HG03439 (cell line): ENCODE measurements around the gene C22orf31.
"Not testable (repeated sequence)": the region's sequence is repeated elsewhere in the genome, so short reads cannot be mapped to it uniquely, and the experiment has no call there.

ENCODE experiments used
- ATAC-seq: cut with Tn5 transposase; IDR thresholded peaks from one replicate; pipeline ENCODE4 v1.9.1; 2021; ENCODE audit warnings: mild to moderate bottlenecking, moderate library complexity; ENCODE audit not compliant: unreplicated experiment

The C22orf31 gene

DNA sequence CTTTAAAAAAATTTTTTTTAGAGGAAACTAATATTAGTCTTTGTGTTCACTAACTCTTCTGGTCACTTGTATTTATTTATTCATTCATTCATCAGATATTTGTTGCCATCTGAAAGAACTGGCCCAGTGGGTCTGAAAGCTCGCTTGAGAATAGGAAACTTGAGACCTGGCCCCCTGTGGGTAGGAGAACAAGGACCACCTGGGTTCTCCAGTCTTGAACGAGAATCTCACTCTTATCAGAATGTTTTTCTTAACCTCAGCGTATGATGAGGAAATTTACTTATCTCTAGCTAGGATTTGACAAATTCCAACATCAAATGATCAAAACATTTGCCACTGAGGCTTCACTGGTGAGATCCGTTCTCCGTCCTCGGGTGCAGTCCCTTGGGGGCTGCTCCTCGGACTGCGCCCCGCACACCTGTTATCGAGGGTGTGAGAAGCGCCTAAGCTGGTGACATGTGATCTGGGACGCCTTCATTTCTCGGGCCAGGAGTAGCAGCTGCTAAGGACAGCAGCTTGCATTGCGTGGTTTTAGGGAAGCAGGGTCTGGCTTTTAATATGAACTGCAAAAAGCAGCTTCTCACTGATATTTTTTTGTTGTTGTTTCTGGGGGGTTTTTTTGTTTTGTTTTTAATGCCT is 6.3 kb downstream of the C22orf31 start:
- no peak for ATAC-seq

DNA sequence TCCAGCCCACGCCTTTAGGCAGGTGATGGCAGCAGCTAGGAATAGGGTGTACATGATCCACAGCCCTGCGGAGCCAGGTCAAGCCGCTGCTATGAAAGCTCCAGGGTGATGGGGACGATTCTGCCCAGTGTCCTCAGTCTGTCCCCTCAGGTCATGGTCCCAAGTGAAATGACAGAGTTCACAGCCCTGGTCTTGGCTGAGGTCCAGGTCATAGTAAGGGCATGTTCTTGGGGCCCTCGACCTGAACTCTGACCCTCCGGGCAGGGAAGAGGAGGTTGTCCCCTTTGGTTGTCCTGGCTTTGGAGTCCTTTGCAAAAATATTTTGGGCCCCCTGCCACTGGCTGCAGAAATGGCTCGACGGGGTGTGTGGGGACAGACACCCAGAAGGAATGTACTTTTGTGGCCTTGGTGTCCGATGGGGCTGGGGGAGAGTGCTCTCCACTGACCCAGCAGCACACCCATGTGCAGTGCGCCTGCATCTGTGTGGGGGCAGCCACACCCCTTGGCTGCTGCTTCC is 7.3 kb downstream of the C22orf31 start:
- ATAC-seq, result no peak

DNA sequence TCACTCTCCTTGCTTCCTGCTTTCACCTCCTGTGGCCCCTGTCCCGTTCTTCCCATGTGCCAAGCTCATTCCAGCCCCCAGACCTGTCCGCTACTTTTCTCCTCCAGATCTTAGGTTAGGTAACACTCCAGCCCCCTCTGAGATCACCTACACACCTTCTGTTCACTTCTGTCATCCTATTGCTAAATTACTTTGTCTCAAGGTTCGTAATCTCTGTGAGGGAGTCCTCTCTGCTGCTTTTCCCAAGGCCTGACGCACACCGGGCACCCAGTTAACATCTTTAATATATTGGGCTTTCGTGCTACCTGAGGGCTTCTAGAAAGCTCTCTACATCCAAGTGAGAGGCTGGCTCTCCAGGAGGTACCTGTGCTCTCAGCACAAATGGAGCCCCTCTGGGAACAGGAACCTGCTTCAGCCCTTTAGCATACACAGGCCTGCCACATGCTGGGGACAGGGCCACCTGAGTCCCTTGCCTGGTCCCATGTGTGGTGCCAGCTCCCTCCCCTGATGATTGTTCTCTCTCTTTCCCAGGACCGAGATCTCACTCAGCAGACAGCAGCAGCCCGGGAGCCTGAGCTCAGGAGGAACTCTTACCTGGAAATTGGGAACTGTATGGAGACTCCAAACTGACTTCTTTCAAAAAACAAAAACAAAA is 8.5 kb downstream of the C22orf31 start:
- no peak for ATAC-seq

- no peak for ATAC-seq
Measured at GRCh38 chr22:29050457-29050856, 11.2 kb downstream of the C22orf31 start.

DNA sequence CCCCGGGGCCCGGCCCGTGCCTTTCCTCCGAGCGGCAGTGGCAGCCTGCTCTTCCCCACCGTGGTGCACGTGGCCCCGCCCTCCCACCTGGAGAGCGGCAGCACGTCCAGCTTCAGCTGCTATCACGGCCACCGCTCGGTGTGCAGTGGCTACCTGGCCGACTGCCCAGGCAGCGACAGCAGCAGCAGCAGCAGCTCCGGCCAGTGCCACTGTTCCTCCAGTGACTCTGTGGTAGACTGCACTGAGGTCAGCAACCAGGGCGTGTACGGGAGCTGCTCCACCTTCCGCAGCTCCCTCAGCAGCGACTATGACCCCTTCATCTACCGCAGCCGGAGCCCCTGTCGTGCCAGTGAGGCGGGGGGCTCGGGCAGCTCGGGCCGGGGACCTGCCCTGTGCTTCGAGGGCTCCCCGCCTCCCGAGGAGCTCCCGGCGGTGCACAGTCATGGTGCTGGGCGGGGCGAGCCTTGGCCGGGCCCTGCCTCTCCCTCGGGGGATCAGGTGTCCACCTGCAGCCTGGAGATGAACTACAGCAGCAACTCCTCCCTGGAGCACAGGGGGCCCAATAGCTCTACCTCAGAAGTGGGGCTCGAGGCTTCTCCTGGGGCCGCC is 11.9 kb downstream of the C22orf31 start:
- no peak for ATAC-seq

- ATAC-seq, result no peak
Measured at GRCh38 chr22:29048822-29049654, 12.6 kb downstream of the C22orf31 start.

- no peak for ATAC-seq
Measured at GRCh38 chr22:29044657-29045176, 16.9 kb downstream of the C22orf31 start.

- ATAC-seq, result no peak
Measured at GRCh38 chr22:29043906-29044575, 17.6 kb downstream of the C22orf31 start.

DNA sequence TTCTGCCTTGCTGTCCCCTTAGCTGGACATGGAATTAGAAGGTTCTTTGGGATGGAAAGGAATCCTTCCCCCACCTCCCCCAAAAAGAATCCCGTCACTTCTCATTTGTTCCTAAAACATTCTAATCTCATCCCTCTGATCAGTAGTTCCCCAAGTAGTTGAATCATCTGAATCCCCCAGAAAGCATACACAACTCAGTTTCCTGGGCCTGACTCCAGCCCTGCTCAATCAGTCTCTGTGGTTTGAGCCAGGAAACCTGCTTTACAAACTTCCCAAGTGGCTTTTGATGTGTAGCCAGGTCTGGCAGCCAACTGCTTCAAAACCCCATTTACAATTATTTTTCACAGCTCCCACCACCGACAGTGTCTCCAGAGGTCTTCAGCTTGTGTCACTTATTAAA is 20.2 kb downstream of the C22orf31 start:
- ATAC-seq, result no peak

DNA sequence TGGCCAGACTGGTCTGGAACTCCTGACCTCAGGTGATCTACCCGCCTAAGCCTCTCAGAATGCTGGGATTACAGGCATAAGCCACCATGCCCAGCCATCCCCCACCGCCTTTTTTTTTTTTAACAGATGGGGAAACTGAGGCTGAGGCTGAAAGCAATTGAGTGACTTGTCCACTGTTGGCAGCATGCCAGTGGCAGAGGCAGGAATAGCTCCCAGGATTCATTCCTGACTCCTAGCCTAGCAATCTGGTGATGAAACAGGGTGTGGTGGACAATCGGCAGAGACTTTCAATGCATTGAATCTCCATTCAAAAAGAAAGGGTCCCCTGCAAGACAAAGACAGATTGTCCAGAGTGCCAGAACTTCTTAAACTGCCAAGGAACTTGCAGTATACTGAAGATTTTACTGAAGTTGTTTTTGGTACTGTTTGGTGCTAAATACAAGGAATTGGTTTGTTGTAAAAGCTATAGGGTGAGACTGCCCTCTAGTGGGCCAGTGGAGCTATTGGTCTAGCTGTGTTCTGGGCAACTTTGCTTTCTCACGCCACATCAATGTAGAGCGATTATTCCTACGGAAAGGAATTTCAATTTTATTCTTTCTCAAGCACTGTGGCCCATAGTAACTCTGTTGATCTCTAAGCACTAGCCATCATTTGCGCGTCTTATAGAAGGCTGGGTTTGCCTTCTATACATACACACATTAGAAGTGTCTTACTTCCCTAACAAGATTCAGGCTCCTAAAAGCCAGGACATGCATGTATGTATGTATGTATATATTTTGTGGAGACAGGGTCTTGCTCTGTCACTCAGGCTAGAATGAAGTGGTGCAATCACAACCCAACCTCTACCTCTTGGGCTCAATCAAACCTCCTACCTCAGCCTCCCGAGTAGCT is 21.0 kb downstream of the C22orf31 start:
- no peak for ATAC-seq

GRCh38 chr22:29039684-29040083 is 21.9 kb downstream of the C22orf31 start:
- not testable (repeated sequence) for ATAC-seq

DNA sequence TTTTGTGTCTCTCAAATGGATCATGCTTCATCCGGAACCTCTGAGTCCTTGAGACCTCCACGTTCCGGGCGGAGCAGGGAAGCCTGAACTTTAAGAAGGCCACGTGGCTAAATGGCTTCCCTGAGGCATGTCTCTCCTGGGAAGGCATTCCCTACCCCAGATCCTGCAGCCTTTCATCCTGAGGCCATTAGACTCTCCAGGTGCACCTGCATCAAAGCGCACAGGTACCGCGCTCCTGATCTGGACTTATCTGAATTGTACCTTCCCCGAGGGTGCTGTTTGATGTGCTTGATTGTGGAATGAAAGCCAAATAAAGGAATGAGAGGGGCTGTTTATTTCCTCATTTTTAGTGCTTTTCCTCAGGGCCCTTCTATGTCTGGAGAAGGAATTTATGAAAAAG is 22.5 kb downstream of the C22orf31 start:
- no peak for ATAC-seq

- ATAC-seq, result no peak
Measured at GRCh38 chr22:29037340-29037932, 24.2 kb downstream of the C22orf31 start.

DNA sequence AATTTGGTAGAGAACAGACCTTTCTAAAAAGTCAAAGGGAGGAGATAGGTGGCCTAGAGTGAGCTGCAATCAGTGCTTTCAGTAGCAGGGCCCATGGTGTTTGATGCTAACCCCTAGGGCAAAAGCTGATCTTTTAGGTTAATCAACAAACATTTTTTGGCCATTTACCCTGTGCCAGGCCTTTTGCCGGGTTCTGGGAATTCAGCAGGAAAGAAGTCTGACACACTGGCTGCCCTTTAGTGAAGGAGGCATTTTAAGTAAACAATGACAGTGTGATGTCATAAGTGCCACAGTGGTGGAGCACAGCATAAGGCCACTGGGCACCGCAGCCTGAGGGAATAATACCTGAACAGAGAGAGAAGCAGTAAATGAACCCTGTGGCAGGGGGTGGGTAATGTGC is 29.0 kb downstream of the C22orf31 start:
- no peak for ATAC-seq

GRCh38 chr22:29032014-29032475 is 29.6 kb downstream of the C22orf31 start:
- no peak for ATAC-seq

DNA sequence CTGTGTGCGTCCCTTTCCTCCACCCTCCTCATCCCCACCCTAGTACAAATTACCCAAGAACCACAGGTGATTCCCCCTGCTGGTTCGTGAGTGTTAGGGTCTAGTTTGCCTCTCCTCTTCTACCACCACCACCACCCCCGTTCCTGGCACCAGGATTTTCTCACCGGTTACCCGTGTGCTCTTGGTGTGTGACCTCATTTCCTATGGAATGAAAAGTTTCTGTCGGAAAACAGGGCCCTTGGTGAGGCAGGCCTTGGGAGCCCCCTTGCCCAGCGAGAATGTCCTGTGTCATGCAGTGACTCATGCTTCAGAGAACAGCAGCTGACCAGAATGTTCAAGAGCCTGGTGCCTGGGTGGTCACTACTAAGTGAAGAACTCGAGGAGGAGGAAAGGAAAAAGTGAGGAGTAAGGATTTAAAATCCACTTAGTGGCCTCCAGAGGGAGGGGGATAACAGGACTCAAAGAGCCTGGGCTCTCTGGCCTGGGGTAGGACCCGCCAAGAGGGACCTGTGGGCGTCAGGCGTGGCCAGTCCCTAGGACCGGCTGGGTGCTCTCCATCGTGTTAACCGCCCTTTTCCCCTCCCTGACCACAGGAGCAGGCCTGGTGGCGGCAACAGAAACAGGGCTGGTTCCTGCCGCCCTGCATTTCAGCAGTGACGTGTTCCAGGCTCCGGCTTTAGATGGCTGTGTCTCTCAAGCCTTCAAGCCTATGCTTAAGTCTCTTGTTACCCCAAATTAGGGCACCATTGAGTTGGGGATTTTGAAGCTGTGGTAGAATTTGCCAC is 30.2 kb downstream of the C22orf31 start:
- no peak for ATAC-seq

- no peak for ATAC-seq
Measured at GRCh38 chr22:29030618-29031226, 30.9 kb downstream of the C22orf31 start.
